Measurements from ENCODE around the gene PABPC1L2A. TPM values are rescaled to one million over a fixed set of nuclear protein-coding genes. Genes with fewer than 3 reads are reported as not detected.

PABPC1L2A gene
- total RNA-seq, 2 donors from 2014 or later = not detected

Other genes starting within 250 kb of the PABPC1L2A start
- not detected for gene FAM236C, start 166.9 kb downstream of the PABPC1L2A start, total RNA-seq
- not detected for gene FAM236A, start 141.3 kb downstream of the PABPC1L2A start, total RNA-seq
- not detected for gene DMRTC1, start 135.7 kb downstream of the PABPC1L2A start, total RNA-seq
- not detected for gene PABPC1L2B, start 76.6 kb downstream of the PABPC1L2A start, total RNA-seq
- 1 to 10 TPM; 1.1 to 2.0 TPM for gene NAP1L2, start 135.3 kb upstream of the PABPC1L2A start, total RNA-seq

Data from natural killer cell treated with Interleukin-12 subunit alpha and Interleukin-12 subunit beta and Interleukin-15 and Interleukin-18, amount 100 ng/mL, for 72 hours (primary cell).